H9 (cell line): Measurements from ENCODE around the gene PLEKHM3. TPM values are rescaled to one million over a fixed set of nuclear protein-coding genes. Genes with fewer than 3 reads are reported as not detected.

Experiments
- DNase-seq: peaks from one replicate; pipeline ENCODE4 v3.0.0-alpha.2; 2017
- H2AFZ ChIP-seq: one replicate; pipeline ENCODE4 v1.6.1; 2013; ENCODE audit warnings: mild to moderate bottlenecking, low read length, control low read depth, moderate library complexity
- H2AK5ac ChIP-seq: 2 replicates; pipeline ENCODE4 v1.6.1; 2013; ENCODE audit warnings: low read length, control low read depth, mixed read lengths; ENCODE audit not compliant: insufficient read length
- H2BK120ac ChIP-seq: one replicate; pipeline ENCODE4 v1.6.1; 2013; ENCODE audit warnings: low read depth, mild to moderate bottlenecking, low read length, control low read depth, inconsistent platforms; ENCODE audit not compliant: poor library complexity, severe bottlenecking
- H2BK12ac ChIP-seq: 2 replicates; pipeline ENCODE4 v1.6.1; 2013; ENCODE audit warnings: low read length, control low read depth, mixed read lengths, low read depth; ENCODE audit not compliant: insufficient read length
- H2BK15ac ChIP-seq: 2 replicates; pipeline ENCODE4 v1.6.1; 2013; ENCODE audit warnings: low read depth, low read length, control low read depth
- H2BK20ac ChIP-seq: one replicate; pipeline ENCODE4 v1.6.1; 2013; ENCODE audit warnings: low read depth, mild to moderate bottlenecking, low read length, control low read depth, inconsistent platforms; ENCODE audit not compliant: poor library complexity, severe bottlenecking
- H2BK5ac ChIP-seq: 2 replicates; pipeline ENCODE4 v1.6.1; 2013; ENCODE audit warnings: low read length, control low read depth, mixed read lengths; ENCODE audit not compliant: insufficient read length
- H3K14ac ChIP-seq: 2 replicates; pipeline ENCODE4 v1.6.1; 2013; ENCODE audit warnings: low read length, control low read depth; ENCODE audit not compliant: insufficient read depth
- H3K18ac ChIP-seq: 2 replicates; pipeline ENCODE4 v1.6.1; 2013; ENCODE audit warnings: low read depth, mild to moderate bottlenecking, mixed read lengths, low read length, control low read depth; ENCODE audit not compliant: insufficient read length
- H3K23ac ChIP-seq: 2 replicates; pipeline ENCODE4 v1.6.1; 2013; ENCODE audit warnings: low read length, control low read depth, mixed read lengths, low read depth; ENCODE audit not compliant: insufficient read length
- H3K23me2 ChIP-seq: 2 replicates; pipeline ENCODE4 v1.6.1; 2013; ENCODE audit warnings: low read depth, mild to moderate bottlenecking, mixed read lengths, low read length, control low read depth; ENCODE audit not compliant: insufficient read length, poor library complexity, severe bottlenecking
- H3K27ac ChIP-seq: 2 replicates; pipeline ENCODE4 v1.5.1; 2013; ENCODE audit warnings: low read length, control low read depth, mixed read lengths, low read depth; ENCODE audit not compliant: insufficient read length
- H3K27me3 ChIP-seq: 2 replicates; pipeline ENCODE4 v1.6.1; 2013; ENCODE audit warnings: low read length, control low read depth, inconsistent platforms; ENCODE audit not compliant: insufficient read depth
- H3K4ac ChIP-seq: 2 replicates; pipeline ENCODE4 v1.6.1; 2013; ENCODE audit warnings: low read depth, mild to moderate bottlenecking, control low read depth, inconsistent platforms, low read length, moderate library complexity
- H3K4me1 ChIP-seq: 2 replicates; pipeline ENCODE4 v1.6.1; 2013; ENCODE audit warnings: low read length, control low read depth, inconsistent platforms; ENCODE audit not compliant: insufficient read depth
- H3K4me2 ChIP-seq: 2 replicates; pipeline ENCODE4 v1.6.1; 2013; ENCODE audit warnings: low read length, control low read depth, mixed read lengths; ENCODE audit not compliant: insufficient read length, insufficient read depth
- H3K56ac ChIP-seq: 2 replicates; pipeline ENCODE4 v1.6.1; 2013; ENCODE audit warnings: low read depth, mild to moderate bottlenecking, mixed read lengths, low read length, control low read depth; ENCODE audit not compliant: insufficient read length
- H3K79me1 ChIP-seq: 2 replicates; pipeline ENCODE4 v1.6.1; 2013; ENCODE audit warnings: low read depth, mild to moderate bottlenecking, moderate library complexity, low read length, control low read depth, inconsistent platforms; ENCODE audit not compliant: insufficient read depth, poor library complexity, severe bottlenecking
- H3K79me2 ChIP-seq: 2 replicates; pipeline ENCODE4 v1.6.1; 2013; ENCODE audit warnings: low read length, control low read depth, inconsistent platforms; ENCODE audit not compliant: insufficient read depth
- H3K9ac ChIP-seq: 2 replicates; pipeline ENCODE4 v1.6.1; 2013; ENCODE audit warnings: low read length, control low read depth, mixed read lengths; ENCODE audit not compliant: insufficient read length; ENCODE audit errors: extremely low read depth
- H3K9me3 ChIP-seq: one replicate; pipeline ENCODE4 v1.6.1; 2013; ENCODE audit warnings: low read depth, low read length, inconsistent platforms; ENCODE audit not compliant: control insufficient read depth
- H3T11ph ChIP-seq: one replicate; pipeline ENCODE4 v1.6.1; 2013; ENCODE audit warnings: mild to moderate bottlenecking, low read length, control low read depth, inconsistent platforms
- H4K20me1 ChIP-seq: one replicate; pipeline ENCODE4 v1.6.1; 2013; ENCODE audit not compliant: control insufficient read depth, insufficient read length, insufficient read depth
- H4K5ac ChIP-seq: 2 replicates; pipeline ENCODE4 v1.6.1; 2013; ENCODE audit warnings: low read depth, mild to moderate bottlenecking, mixed read lengths, low read length, control low read depth; ENCODE audit not compliant: insufficient read length
- H4K8ac ChIP-seq: replicated peaks from 2 replicates; pipeline ENCODE4 v1.6.1; 2013; ENCODE audit warnings: low read length, control low read depth, mixed read lengths, low read depth; ENCODE audit not compliant: insufficient read length
- H4K91ac ChIP-seq: 2 replicates; pipeline ENCODE4 v1.6.1; 2013; ENCODE audit warnings: low read depth, mild to moderate bottlenecking, moderate library complexity, mixed read lengths, low read length, control low read depth; ENCODE audit not compliant: insufficient read length
- H3K27ac Mint-ChIP-seq, 3 experiments: 2 replicates in 2 of 3; 3 replicates in 1 of 3; pipeline ENCODE4 v1.8.0; 2020 to 2021; ENCODE audit warnings: mixed read lengths in 3 of 3, mild to moderate bottlenecking in 1 of 3, moderate library complexity in 1 of 3
- H3K27me3 Mint-ChIP-seq: 2 replicates; pipeline ENCODE4 v1.8.0; 2021; ENCODE audit warnings: low read depth, mild to moderate bottlenecking, moderate library complexity, mixed read lengths
- H3K36me3 Mint-ChIP-seq, 3 experiments: 2 replicates in 2 of 3; 3 replicates in 1 of 3; pipeline ENCODE4 v1.8.0; 2020 to 2021; ENCODE audit warnings: low read depth in 3 of 3, mixed read lengths in 3 of 3; ENCODE audit not compliant: insufficient read depth in 1 of 3
- H3K4me1 Mint-ChIP-seq, 2 experiments: 2 replicates each; pipeline ENCODE4 v1.8.0; 2020; ENCODE audit warnings: mixed read lengths in 2 of 2
- H3K4me3 Mint-ChIP-seq, 2 experiments: 2 replicates in 1 of 2; 3 replicates in 1 of 2; pipeline ENCODE4 v1.8.0; 2020 to 2021; ENCODE audit warnings: mild to moderate bottlenecking in 2 of 2, mixed read lengths in 2 of 2, moderate library complexity in 1 of 2
- H3K9me3 Mint-ChIP-seq, 2 experiments: 2 replicates in 1 of 2; 3 replicates in 1 of 2; pipeline ENCODE4 v1.8.0; 2020; ENCODE audit warnings: mild to moderate bottlenecking in 2 of 2, mixed read lengths in 2 of 2, moderate library complexity in 1 of 2
- CTCF ChIP-seq: fragments of 200-600 bp; sonication (generic); conservative IDR thresholded peaks from 3 replicates; pipeline ENCODE4 v1.8.0; 2021; ENCODE audit warnings: antibody characterized with exemption, mild to moderate bottlenecking
- WGBS: extraction: QIAGEN DNeasy Blood & Tissue Kit; methylation state at CpG from one replicate; pipeline ENCODE4 v1.1.7; 2013; ENCODE audit warnings: missing lambda C conversion rate, low lambda C conversion rate, mixed read lengths; ENCODE audit not compliant: insufficient read length; ENCODE audit errors: extremely low coverage; 5-methylcytosine and 5-hydroxymethylcytosine counted together
- total RNA-seq: library from RNA; stranded (reverse); gene quantifications from 2 replicates; pipeline ENCODE4 v1.2.1, GENCODE V29; 2021

PLEKHM3 gene
- total RNA-seq, 1 experiment from 2014 or later: 7.5 TPM

DNA sequence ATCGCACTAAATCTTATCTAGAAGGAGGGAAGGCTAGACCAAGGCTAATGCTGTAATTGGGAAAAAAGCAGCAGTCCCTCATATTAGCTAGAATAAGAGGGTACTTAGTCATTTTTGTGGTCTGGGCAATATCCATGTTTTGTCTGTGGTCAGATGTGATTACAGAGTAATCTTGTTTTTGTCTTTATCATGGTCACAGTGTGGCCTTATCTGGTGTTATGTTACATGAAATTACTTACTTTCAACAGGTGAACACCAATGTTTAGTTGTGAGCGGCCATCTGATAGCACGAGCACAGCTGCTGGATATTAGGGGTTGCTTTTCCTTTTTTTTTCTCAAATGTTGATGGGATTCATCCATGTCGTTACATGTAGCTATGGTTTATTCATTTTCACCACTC, 23.7 kb upstream of the PLEKHM3 start:
- H2BK15ac ChIP-seq: no peak overlapping the region
- no peak overlapping the region for H4K91ac ChIP-seq
- H4K5ac ChIP-seq: no peak overlapping the region
- H3K27me3 ChIP-seq: no peaks in the 10 kb centered on the region
- H3K9me3 ChIP-seq: no peaks in the 10 kb centered on the region
- H3K27ac ChIP-seq: no peak overlapping the region
- H3T11ph ChIP-seq: no peak overlapping the region
- no peak overlapping the region for H3K4me2 ChIP-seq
- no CpG with 5 or more reads among the region's 4 CpGs for WGBS
- no peaks in the 10 kb centered on the region for H3K79me2 ChIP-seq
- no peak overlapping the region for H2AK5ac ChIP-seq
- H3K4ac ChIP-seq: no peak overlapping the region
- TF ChIP-seq CTCF: no peak
- H3K23ac ChIP-seq: no peak overlapping the region
- no peaks in the 10 kb centered on the region for H3K4me1 ChIP-seq
- no peak overlapping the region for H2BK20ac ChIP-seq
- H3K56ac ChIP-seq: no peak overlapping the region
- H3K9ac ChIP-seq: no peak overlapping the region
- H3K79me1 ChIP-seq: no peaks in the 10 kb centered on the region
- H2AFZ ChIP-seq: no peak overlapping the region
- no peak overlapping the region for H2BK120ac ChIP-seq
- Mint-ChIP-seq H3K4me3 (no peak overlapping the region), H3K4me1 (peaks cover 9 to 10% of the 10 kb centered on the region in 2 experiments), H3K27me3 (no peaks in the 10 kb centered on the region), H3K36me3 (no peaks in the 10 kb centered on the region), H3K27ac (no peak overlapping the region), H3K9me3 (no peaks in the 10 kb centered on the region)
- no peak for DNase-seq
- no peak overlapping the region for H2BK5ac ChIP-seq
- no peak overlapping the region for H3K14ac ChIP-seq
- H4K8ac ChIP-seq: no peak overlapping the region
- no peak overlapping the region for H3K18ac ChIP-seq
- no peak overlapping the region for H2BK12ac ChIP-seq
- H4K20me1 ChIP-seq: no peaks in the 10 kb centered on the region
- H3K23me2 ChIP-seq: no peaks in the 10 kb centered on the region
